GM19468 (cell line): ENCODE data around the gene ALPG.
"Not testable (repeated sequence)": the region's sequence is repeated elsewhere in the genome, so short reads cannot be mapped to it uniquely, and the experiment has no call there.

ENCODE experiments used
- ATAC-seq: cut with Tn5 transposase; IDR thresholded peaks from one replicate; pipeline ENCODE4 v1.9.1; 2021; ENCODE audit warnings: mild to moderate bottlenecking, moderate library complexity, moderate number of reproducible peaks; ENCODE audit not compliant: unreplicated experiment; ENCODE audit errors: extremely low read depth

Gene ALPG

GRCh38 chr2:232406556-232407310 lies at the start of gene ALPG:
ALPG (plus strand) TSS chr2:232406844; CDS start chr2:232406895, 51 bp downstream.
- no peak for ATAC-seq

GRCh38 chr2:232361646-232362045 lies 45.0 kb upstream of the ALPG start:
- no peak for ATAC-seq

- no peak for ATAC-seq
Observed at GRCh38 chr2:232362174-232362900, 44.3 kb upstream of the ALPG start.

- not testable (repeated sequence) for ATAC-seq
Observed at GRCh38 chr2:232363064-232363783, 43.4 kb upstream of the ALPG start.

- no peak for ATAC-seq
Observed at GRCh38 chr2:232363784-232364615, 42.6 kb upstream of the ALPG start.

- not testable (repeated sequence) for ATAC-seq
Observed at GRCh38 chr2:232364806-232365594, 41.6 kb upstream of the ALPG start.

GRCh38 chr2:232365621-232366321 lies 40.9 kb upstream of the ALPG start:
- ATAC-seq, result no peak

- ATAC-seq, result not testable (repeated sequence)
Observed at GRCh38 chr2:232366461-232366860, 40.2 kb upstream of the ALPG start.

GRCh38 chr2:232367016-232367415 lies 39.6 kb upstream of the ALPG start:
- ATAC-seq, result no peak

GRCh38 chr2:232367591-232368233 lies 38.9 kb upstream of the ALPG start:
- no peak for ATAC-seq

GRCh38 chr2:232368311-232368731 lies 38.3 kb upstream of the ALPG start:
- no peak for ATAC-seq

- no peak for ATAC-seq
Observed at GRCh38 chr2:232369126-232369951, 37.3 kb upstream of the ALPG start.

- not testable (repeated sequence) for ATAC-seq
Observed at GRCh38 chr2:232370007-232370406, 36.6 kb upstream of the ALPG start.

- no peak for ATAC-seq
Observed at GRCh38 chr2:232372231-232373208, 34.1 kb upstream of the ALPG start.

GRCh38 chr2:232374356-232374755 lies 32.3 kb upstream of the ALPG start:
- no peak for ATAC-seq

- no peak for ATAC-seq
Observed at GRCh38 chr2:232375164-232375563, 31.5 kb upstream of the ALPG start.
